ENCODE measurements around the gene ITGB6. TPM values are rescaled to one million over a fixed set of nuclear protein-coding genes. Genes with fewer than 3 reads are reported as not detected.

The ITGB6 gene
- total RNA-seq = not detected in 2 replicates

GRCh38 chr2:160199683-160200389 is at the start of gene ITGB6:
Gene ITGB6 (minus strand): TSS chr2:160200272. CDS start chr2:160200063, 209 bp downstream.

GRCh38 chr2:160062292-160063005 is 137.6 kb downstream of the ITGB6 start, which contains the start of gene PLA2R1:
Gene PLA2R1 (minus strand): TSS chr2:160062615. CDS start chr2:160062403, 212 bp downstream.

Other genes with a start within 250 kb of the ITGB6 start
- 22.3 and 30.3 TPM in 2 replicates for gene PLA2R1, start 137.7 kb downstream of the ITGB6 start, total RNA-seq